Neural cell (in vitro differentiated cells): ENCODE data around the gene SLC38A1. TPM values are rescaled to one million over a fixed set of nuclear protein-coding genes. Genes with fewer than 3 reads are reported as not detected.

Experiments used
- H2AFZ ChIP-seq: fragments of 200-600, 300-800 bp; sonication (generic), shearing (Covaris generic); 2 replicates; pipeline ENCODE4 v1.6.0; 2014; ENCODE audit warnings: low read depth, mild to moderate bottlenecking, antibody characterized with exemption, low read length, moderate library complexity
- H3F3A ChIP-seq: fragments of 200-600 bp; shearing (Covaris generic); 2 replicates; pipeline ENCODE4 v1.6.1; 2016; ENCODE audit warnings: mild to moderate bottlenecking, moderate library complexity, mixed read lengths, antibody characterized with exemption, low read length; ENCODE audit not compliant: insufficient read depth, poor library complexity, severe bottlenecking
- H3K27ac ChIP-seq: fragments of 200-600, 300-800 bp; sonication (generic), shearing (Covaris generic); 2 replicates; pipeline ENCODE4 v1.5.1; 2014; ENCODE audit warnings: mild to moderate bottlenecking, low read length, moderate library complexity
- H3K27me3 ChIP-seq: fragments of 300-800, 200-600 bp; sonication (generic), shearing (Covaris generic); 2 replicates; pipeline ENCODE4 v1.6.0; 2014; ENCODE audit warnings: mild to moderate bottlenecking, low read depth, low read length, moderate library complexity; ENCODE audit not compliant: insufficient read depth
- H3K36me3 ChIP-seq: fragments of 300-800, 200-600 bp; sonication (generic), shearing (Covaris generic); 2 replicates; pipeline ENCODE4 v1.5.1; 2014; ENCODE audit warnings: mild to moderate bottlenecking, antibody characterized with exemption, low read length, moderate library complexity; ENCODE audit not compliant: insufficient read depth
- H3K4me2 ChIP-seq: fragments of 300-800, 200-600 bp; sonication (generic), shearing (Covaris generic); 2 replicates; pipeline ENCODE4 v1.6.0; 2014; ENCODE audit warnings: mild to moderate bottlenecking, low read length
- H3K4me3 ChIP-seq: fragments of 300-800, 200-600 bp; sonication (generic), shearing (Covaris generic); 2 replicates; pipeline ENCODE4 v1.5.1; 2014; ENCODE audit warnings: mild to moderate bottlenecking, low read length, moderate library complexity
- H3K79me2 ChIP-seq: fragments of 200-600 bp; shearing (Covaris generic); replicated peaks from 2 replicates; pipeline ENCODE4 v1.6.0; 2014; ENCODE audit warnings: mild to moderate bottlenecking, low read length, moderate library complexity; ENCODE audit not compliant: insufficient read depth
- H3K9ac ChIP-seq: fragments of 300-800, 200-600 bp; sonication (generic), shearing (Covaris generic); 2 replicates; pipeline ENCODE4 v1.6.1; 2016; ENCODE audit warnings: mild to moderate bottlenecking, low read length, mixed read lengths
- H3K9me2 ChIP-seq: fragments of 200-600 bp; shearing (Covaris generic); 2 replicates; pipeline ENCODE4 v1.6.1; 2016; ENCODE audit warnings: mild to moderate bottlenecking, low read length, mixed read lengths; ENCODE audit not compliant: insufficient read depth
- H3K9me3 ChIP-seq: fragments of 200-600, 300-800 bp; sonication (generic), shearing (Covaris generic); 2 replicates; pipeline ENCODE4 v1.6.1; 2016; ENCODE audit warnings: mild to moderate bottlenecking, mixed run types, low read length, moderate library complexity, mixed read lengths
- H4K20me1 ChIP-seq: fragments of 200-600 bp; shearing (Covaris generic); 2 replicates; pipeline ENCODE4 v1.6.1; 2016; ENCODE audit warnings: mild to moderate bottlenecking, mixed run types; ENCODE audit not compliant: insufficient read depth
- CTCF ChIP-seq: fragments of 450-650 bp; IDR thresholded peaks from 2 replicates; pipeline ENCODE4 v1.5.1; 2014; ENCODE audit warnings: antibody characterized with exemption, mild to moderate bottlenecking, moderate library complexity; ENCODE audit not compliant: poor library complexity, severe bottlenecking
- EP300 ChIP-seq: fragments of 450-650 bp; conservative IDR thresholded peaks from 2 replicates; pipeline ENCODE4 v1.6.1; 2014; ENCODE audit warnings: antibody characterized with exemption, mild to moderate bottlenecking, moderate library complexity; ENCODE audit not compliant: poor library complexity, severe bottlenecking
- EZH2 ChIP-seq: fragments of 200-600, 300-800 bp; shearing (Covaris generic), sonication (generic); IDR thresholded peaks from 2 replicates; pipeline ENCODE4 v1.6.1; 2014; ENCODE audit warnings: antibody characterized with exemption, low read length, borderline replicate concordance, mild to moderate bottlenecking; ENCODE audit not compliant: insufficient read depth, poor library complexity, severe bottlenecking
- MXI1 ChIP-seq: fragments of 450-650 bp; conservative IDR thresholded peaks from 2 replicates; pipeline ENCODE4 v1.6.1; 2014; ENCODE audit warnings: antibody characterized with exemption, mild to moderate bottlenecking; ENCODE audit not compliant: poor library complexity, severe bottlenecking
- POLR2AphosphoS5 ChIP-seq: IDR thresholded peaks from 2 replicates; pipeline ENCODE4 v1.6.1; 2012
- RAD21 ChIP-seq: fragments of 450-650 bp; conservative IDR thresholded peaks from 2 replicates; pipeline ENCODE4 v1.6.1; 2014; ENCODE audit warnings: antibody characterized with exemption, mild to moderate bottlenecking, moderate library complexity
- REST ChIP-seq: IDR thresholded peaks from 2 replicates; pipeline ENCODE4 v1.6.1; 2012; ENCODE audit warnings: borderline replicate concordance
- SMC3 ChIP-seq: fragments of 450-650 bp; conservative IDR thresholded peaks from 2 replicates; pipeline ENCODE4 v1.6.1; 2014; ENCODE audit warnings: antibody characterized with exemption, mild to moderate bottlenecking, moderate library complexity; ENCODE audit not compliant: poor library complexity
- TAF1 ChIP-seq: IDR thresholded peaks from 2 replicates; pipeline ENCODE4 v1.6.1; 2012; ENCODE audit warnings: low read depth
- polyA plus RNA-seq: library from polyadenylated mRNA; depleted of rRNA; stranded (reverse); fragments of >200 nt; gene quantifications from 2 replicates; pipeline ENCODE4 v1.2.3, GENCODE V29; 2014

SLC38A1 gene
- polyA plus RNA-seq, 1 donor from 2014 or later: 124 TPM

- TF ChIP-seq MXI1 (no peak), SMC3 (no peak)
Measured at GRCh38 chr12:46149905-46150304, 118.9 kb downstream of the SLC38A1 start (continued).

- no peak overlapping the region for H2AFZ ChIP-seq
- no peak overlapping the region for H3K27ac ChIP-seq
- H3K27me3 ChIP-seq: no peaks in the 10 kb centered on the region
- H3K36me3 ChIP-seq: no peaks in the 10 kb centered on the region
- no peaks in the 10 kb centered on the region for H3F3A ChIP-seq
- no peak overlapping the region for H3K4me2 ChIP-seq
- no peaks in the 10 kb centered on the region for H4K20me1 ChIP-seq
- no peak overlapping the region for H3K4me3 ChIP-seq
- no peak overlapping the region for H3K9ac ChIP-seq
- no peaks in the 10 kb centered on the region for H3K9me3 ChIP-seq
- no peaks in the 10 kb centered on the region for H3K79me2 ChIP-seq
- H3K9me2 ChIP-seq: no peaks in the 10 kb centered on the region
- TF ChIP-seq REST (no peak), CTCF (no peak), SMC3 (no peak), MXI1 (no peak), POLR2AphosphoS5 (no peak), RAD21 (no peak), TAF1 (no peak), EZH2 (no peak), EP300 (no peak)
Measured at GRCh38 chr12:46149079-46149464, 119.8 kb downstream of the SLC38A1 start.

GRCh38 chr12:46148327-46149078, 120.3 kb downstream of the SLC38A1 start:
- Histone ChIP-seq H3K9me2 (no peaks in the 10 kb centered on the region), H2AFZ (no peak overlapping the region), H3K4me2 (no peak overlapping the region), H3K27me3 (no peaks in the 10 kb centered on the region), H3F3A (no peaks in the 10 kb centered on the region), H4K20me1 (no peaks in the 10 kb centered on the region), H3K4me3 (no peak overlapping the region), H3K9me3 (no peaks in the 10 kb centered on the region), H3K79me2 (no peaks in the 10 kb centered on the region), H3K36me3 (no peaks in the 10 kb centered on the region), H3K27ac (no peak overlapping the region), H3K9ac (no peak overlapping the region)
- TF ChIP-seq EP300 (no peak), TAF1 (no peak), CTCF (no peak), POLR2AphosphoS5 (no peak), MXI1 (no peak), REST (no peak), SMC3 (no peak), EZH2 (no peak), RAD21 (no peak)
